AG09319 (cell line): ENCODE measurements around the gene LURAP1L.
"Not testable (repeated sequence)": the region's sequence is repeated elsewhere in the genome, so short reads cannot be mapped to it uniquely, and the experiment has no call there.

Experiments used
- DNase-seq: peaks from one replicate; pipeline ENCODE4 v3.0.0-alpha.2; 2010; ENCODE audit warnings: low read depth; ENCODE audit errors: extremely low read depth
- CTCF ChIP-seq: IDR thresholded peaks from 2 replicates; pipeline ENCODE4 v1.5.1; 2011; ENCODE audit warnings: low read depth, mild to moderate bottlenecking, inconsistent platforms, low read length, moderate library complexity

Gene LURAP1L

GRCh38 chr9:12856603-12857002 is 81.8 kb downstream of the LURAP1L start:
- TF ChIP-seq CTCF, result no peak
- no peak for DNase-seq

GRCh38 chr9:12859704-12860251 is 85.0 kb downstream of the LURAP1L start:
- peak; percentile 61 for DNase-seq
- no peak for TF ChIP-seq CTCF

- TF ChIP-seq CTCF, result no peak
- no peak for DNase-seq
Observed at GRCh38 chr9:12860998-12861397, 86.2 kb downstream of the LURAP1L start.

- DNase-seq, result no peak
- TF ChIP-seq CTCF, result no peak
Observed at GRCh38 chr9:12862611-12863410, 88.0 kb downstream of the LURAP1L start.

GRCh38 chr9:12863618-12864017 is 88.8 kb downstream of the LURAP1L start:
- no peak for DNase-seq
- TF ChIP-seq CTCF, result no peak

GRCh38 chr9:12865380-12865779 is 90.6 kb downstream of the LURAP1L start:
- DNase-seq, result not testable (repeated sequence)
